ENCODE data around the gene SLC25A29. TPM values are rescaled to one million over a fixed set of nuclear protein-coding genes. Genes with fewer than 3 reads are reported as not detected.
"Not testable (repeated sequence)": the region's sequence is repeated elsewhere in the genome, so short reads cannot be mapped to it uniquely, and the experiment has no call there.

SLC25A29 gene
- total RNA-seq, 1 donor: 19.9 TPM

- TF ChIP-seq CTCF (IDR thresholded peaks at IDR 0.05; ENCODE audit: extremely low read depth, low read depth, low read length): no peak
- H3K79me2 ChIP-seq (ENCODE audit: insufficient read depth, low read length): no peaks in the 10 kb centered on the region
- no peak for DNase-seq (ENCODE audit: insufficient read length, low spot score, missing footprints)
- H3K27ac ChIP-seq (ENCODE audit: low read depth, low read length): no peak overlapping the region
- H4K20me1 ChIP-seq (ENCODE audit: insufficient read depth, low read length): no peaks in the 10 kb centered on the region
- peaks cover 49% of the 10 kb centered on the region for H3K36me3 ChIP-seq (ENCODE audit: insufficient read depth, low read length)
- H3K27me3 ChIP-seq (ENCODE audit: insufficient read depth, low read length): no peaks in the 10 kb centered on the region
- no peaks in the 10 kb centered on the region for H3K9me3 ChIP-seq (ENCODE audit: low read depth, low read length)
- no peak overlapping the region for H2AFZ ChIP-seq (ENCODE audit: low read length)
- H3K4me2 ChIP-seq (ENCODE audit: insufficient read depth, low read length): no peak overlapping the region
- no peak overlapping the region for H3K4me3 ChIP-seq (ENCODE audit: insufficient read depth, low read length)
- H3K4me1 ChIP-seq (ENCODE audit: insufficient read depth, low read length): no peaks in the 10 kb centered on the region
Measured at GRCh38 chr14:100348784-100349685, 42.8 kb upstream of the SLC25A29 start.

- Histone ChIP-seq H2AFZ (ENCODE audit: low read length) (no peak overlapping the region), H3K4me3 (ENCODE audit: insufficient read depth, low read length) (no peak overlapping the region), H3K27ac (ENCODE audit: low read depth, low read length) (no peak overlapping the region), H3K9me3 (ENCODE audit: low read depth, low read length) (no peaks in the 10 kb centered on the region), H3K79me2 (ENCODE audit: insufficient read depth, low read length) (no peaks in the 10 kb centered on the region), H4K20me1 (ENCODE audit: insufficient read depth, low read length) (no peaks in the 10 kb centered on the region), H3K4me1 (ENCODE audit: insufficient read depth, low read length) (no peaks in the 10 kb centered on the region), H3K27me3 (ENCODE audit: insufficient read depth, low read length) (no peaks in the 10 kb centered on the region), H3K4me2 (ENCODE audit: insufficient read depth, low read length) (no peak overlapping the region), H3K36me3 (ENCODE audit: insufficient read depth, low read length) (peaks cover 48% of the 10 kb centered on the region)
- no peak for TF ChIP-seq CTCF (IDR thresholded peaks at IDR 0.05; ENCODE audit: extremely low read depth, low read depth, low read length)
- no peak for DNase-seq (ENCODE audit: insufficient read length, low spot score, missing footprints)
Measured at GRCh38 chr14:100348253-100348729, 42.0 kb upstream of the SLC25A29 start.

- Histone ChIP-seq H3K27ac (ENCODE audit: low read depth, low read length) (no peak overlapping the region), H3K4me3 (ENCODE audit: insufficient read depth, low read length) (no peak overlapping the region), H3K4me2 (ENCODE audit: insufficient read depth, low read length) (no peak overlapping the region), H4K20me1 (ENCODE audit: insufficient read depth, low read length) (no peaks in the 10 kb centered on the region), H3K79me2 (ENCODE audit: insufficient read depth, low read length) (no peaks in the 10 kb centered on the region), H3K4me1 (ENCODE audit: insufficient read depth, low read length) (peaks cover 6% of the 10 kb centered on the region), H3K9me3 (ENCODE audit: low read depth, low read length) (no peaks in the 10 kb centered on the region), H3K27me3 (ENCODE audit: insufficient read depth, low read length) (no peaks in the 10 kb centered on the region), H3K36me3 (ENCODE audit: insufficient read depth, low read length) (peaks cover 48% of the 10 kb centered on the region), H2AFZ (ENCODE audit: low read length) (no peak overlapping the region)
- no peak for TF ChIP-seq CTCF (IDR thresholded peaks at IDR 0.05; ENCODE audit: extremely low read depth, low read depth, low read length)
- DNase-seq (ENCODE audit: insufficient read length, low spot score, missing footprints): no peak
Measured at GRCh38 chr14:100346306-100347091, 40.3 kb upstream of the SLC25A29 start.

- DNase-seq (ENCODE audit: insufficient read length, low spot score, missing footprints): no peak
- no peaks in the 10 kb centered on the region for H3K79me2 ChIP-seq (ENCODE audit: insufficient read depth, low read length)
- TF ChIP-seq CTCF (IDR thresholded peaks at IDR 0.05; ENCODE audit: extremely low read depth, low read depth, low read length): no peak
- H4K20me1 ChIP-seq (ENCODE audit: insufficient read depth, low read length): no peaks in the 10 kb centered on the region
- H2AFZ ChIP-seq (ENCODE audit: low read length): no peak overlapping the region
- no peaks in the 10 kb centered on the region for H3K9me3 ChIP-seq (ENCODE audit: low read depth, low read length)
- peaks cover 10% of the 10 kb centered on the region for H3K4me1 ChIP-seq (ENCODE audit: insufficient read depth, low read length)
- no peak overlapping the region for H3K4me3 ChIP-seq (ENCODE audit: insufficient read depth, low read length)
- H3K36me3 ChIP-seq (ENCODE audit: insufficient read depth, low read length): peaks cover 48% of the 10 kb centered on the region
- H3K4me2 ChIP-seq (ENCODE audit: insufficient read depth, low read length): no peak overlapping the region
- H3K27me3 ChIP-seq (ENCODE audit: insufficient read depth, low read length): no peaks in the 10 kb centered on the region
- no peak overlapping the region for H3K27ac ChIP-seq (ENCODE audit: low read depth, low read length)
Measured at GRCh38 chr14:100345711-100346110, 39.5 kb upstream of the SLC25A29 start.

GRCh38 chr14:100344657-100345056, 38.4 kb upstream of the SLC25A29 start:
- H3K27ac ChIP-seq (ENCODE audit: low read depth, low read length); H3K9me3 ChIP-seq (ENCODE audit: low read depth, low read length); H3K4me3 ChIP-seq (ENCODE audit: insufficient read depth, low read length): not testable (repeated sequence)

More at GRCh38 chr14:100344657-100345056, 38.4 kb upstream of the SLC25A29 start:
- H3K27me3 ChIP-seq (ENCODE audit: insufficient read depth, low read length); H4K20me1 ChIP-seq (ENCODE audit: insufficient read depth, low read length); H2AFZ ChIP-seq (ENCODE audit: low read length); H3K4me2 ChIP-seq (ENCODE audit: insufficient read depth, low read length); H3K79me2 ChIP-seq (ENCODE audit: insufficient read depth, low read length); H3K4me1 ChIP-seq (ENCODE audit: insufficient read depth, low read length); DNase-seq (ENCODE audit: insufficient read length, low spot score, missing footprints): not testable (repeated sequence)
- peaks cover 53% of the 10 kb centered on the region for H3K36me3 ChIP-seq (ENCODE audit: insufficient read depth, low read length)

All from osteoblast (primary cell).